Breast epithelium (tissue), 3 donors: ENCODE data around the gene IRF5.

Experiments used
- POLR2A ChIP-seq: fragments of 450-650 bp; IDR thresholded peaks from one replicate; pipeline ENCODE4 v1.6.1; 2016; ENCODE audit warnings: antibody characterized with exemption, mild to moderate bottlenecking, moderate library complexity
- TF ChIP-seq, protein P1 (sequence below), 3 donors: fragments of 450-650 bp; IDR thresholded peaks; one replicate each; pipeline ENCODE4 v1.5.1; 2016 to 2017; ENCODE audit warnings: antibody characterized with exemption in 3 of 3, mild to moderate bottlenecking in 3 of 3, moderate library complexity in 3 of 3

DNA sequence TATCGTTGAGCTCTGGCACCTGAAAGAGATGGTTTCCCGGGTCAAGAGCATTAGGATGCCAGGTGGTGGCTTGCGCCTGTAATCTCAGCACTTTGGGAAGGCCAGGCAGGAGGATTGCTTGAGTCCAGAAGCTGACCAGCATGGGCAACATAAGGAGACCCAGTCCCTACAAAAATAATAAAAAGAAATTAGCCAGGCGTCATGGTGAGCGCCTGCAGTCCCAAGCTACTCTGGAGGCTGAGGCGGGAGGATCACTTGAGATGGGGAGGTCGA, 21.1 kb upstream of the IRF5 start:
- TF ChIP-seq, protein P1, sequence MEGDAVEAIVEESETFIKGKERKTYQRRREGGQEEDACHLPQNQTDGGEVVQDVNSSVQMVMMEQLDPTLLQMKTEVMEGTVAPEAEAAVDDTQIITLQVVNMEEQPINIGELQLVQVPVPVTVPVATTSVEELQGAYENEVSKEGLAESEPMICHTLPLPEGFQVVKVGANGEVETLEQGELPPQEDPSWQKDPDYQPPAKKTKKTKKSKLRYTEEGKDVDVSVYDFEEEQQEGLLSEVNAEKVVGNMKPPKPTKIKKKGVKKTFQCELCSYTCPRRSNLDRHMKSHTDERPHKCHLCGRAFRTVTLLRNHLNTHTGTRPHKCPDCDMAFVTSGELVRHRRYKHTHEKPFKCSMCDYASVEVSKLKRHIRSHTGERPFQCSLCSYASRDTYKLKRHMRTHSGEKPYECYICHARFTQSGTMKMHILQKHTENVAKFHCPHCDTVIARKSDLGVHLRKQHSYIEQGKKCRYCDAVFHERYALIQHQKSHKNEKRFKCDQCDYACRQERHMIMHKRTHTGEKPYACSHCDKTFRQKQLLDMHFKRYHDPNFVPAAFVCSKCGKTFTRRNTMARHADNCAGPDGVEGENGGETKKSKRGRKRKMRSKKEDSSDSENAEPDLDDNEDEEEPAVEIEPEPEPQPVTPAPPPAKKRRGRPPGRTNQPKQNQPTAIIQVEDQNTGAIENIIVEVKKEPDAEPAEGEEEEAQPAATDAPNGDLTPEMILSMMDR (IDR thresholded peaks at IDR 0.05): no peak
- TF ChIP-seq POLR2A: no peak
